ENCODE results near the gene RBPJ. TPM values are rescaled to one million over a fixed set of nuclear protein-coding genes. Genes with fewer than 3 reads are reported as not detected.

The RBPJ gene
- total and polyA plus RNA-seq, 2 of the 8 experiments (the other 6 are each of a cell fraction or from before 2014, with no cell fraction given), result 65.5 to 217 TPM

GRCh38 chr4:26331380-26331950, 10.7 kb downstream of the RBPJ start:
- FAIRE-seq, result no peak
- H3K9ac ChIP-seq (replicated peaks in 1 of 4; ENCODE audit: extremely low read depth in 1 of 4, low read depth in 3 of 4, low read length in 3 of 4), result no peak overlapping the region
- no peak overlapping the region for H3K23ac ChIP-seq (ENCODE audit: insufficient read length)
- H3K23me2 ChIP-seq (ENCODE audit: low read depth, low read length), result no peaks in the 10 kb centered on the region
- WGBS, 2 experiments (ENCODE audit: extremely low coverage in 1 of 2, insufficient coverage in 1 of 2, insufficient read length in 1 of 2, insufficient replicate concordance in 2 of 2, low coverage in 1 of 2, low lambda C conversion rate in 2 of 2, missing lambda C conversion rate in 1 of 2), result 91% methylated on average over 7 of the region's 7 CpGs; no CpG with 5 or more reads in 1 of the 2 experiments
- H3K4me3 ChIP-seq (ENCODE audit: extremely low read depth in 1 of 4, insufficient read depth in 2 of 4, low read depth in 3 of 4, low read length in 4 of 4), result peak overlapping the region in 2 of 4 experiments; percentile 5 to 38; a peak in 1 of 8 replicates
- H3K27me3 ChIP-seq (replicated peaks in 1 of 4; ENCODE audit: control insufficient read depth in 3 of 4, extremely low read depth in 1 of 4, insufficient read depth in 3 of 4, low read length in 3 of 4), result no peaks in the 10 kb centered on the region
- H3K79me1 ChIP-seq (ENCODE audit: low read depth, low read length), result peaks cover 2% of the 10 kb centered on the region
- H3K27ac ChIP-seq (ENCODE audit: low read depth, low read length), result no peak overlapping the region
- no peaks in the 10 kb centered on the region for H3K9me3 ChIP-seq (ENCODE audit: insufficient read depth in 2 of 2, low read depth in 1 of 2, low read length in 1 of 2)
- H3K56ac ChIP-seq (replicated peaks; ENCODE audit: insufficient read length, low read depth, low read length), result no peak overlapping the region
- H2BK5ac ChIP-seq (ENCODE audit: low read depth, low read length), result peak overlapping the region; percentile 21
- no peak for DNase-seq (ENCODE audit: low read depth in 1 of 2, low spot score in 2 of 2)
- no peaks in the 10 kb centered on the region for H3K36me3 ChIP-seq (ENCODE audit: control insufficient read depth in 2 of 4, insufficient read depth in 4 of 4, low read length in 3 of 4)
- no peak overlapping the region for H2AK5ac ChIP-seq (ENCODE audit: low read depth, low read length)
- H4K8ac ChIP-seq (ENCODE audit: extremely low read depth, insufficient read depth, low read length), result no peak overlapping the region
- H2BK12ac ChIP-seq (ENCODE audit: low read depth, low read length), result no peak overlapping the region
- no peak overlapping the region for H3K18ac ChIP-seq (ENCODE audit: extremely low read depth, low read length)
- no peak overlapping the region for H4K5ac ChIP-seq (ENCODE audit: insufficient read length, low read depth, low read length)
- no peak overlapping the region for H2BK20ac ChIP-seq (ENCODE audit: low read length)
- H2BK15ac ChIP-seq (ENCODE audit: low read length), result no peak overlapping the region
- no peak overlapping the region for H2AFZ ChIP-seq (ENCODE audit: low read length)
- no peak overlapping the region for H3K4ac ChIP-seq (replicated peaks; ENCODE audit: insufficient read length, low read depth, low read length)
- H4K91ac ChIP-seq (replicated peaks; ENCODE audit: insufficient read length, low read length), result no peak overlapping the region
- peak overlapping the region; percentile 60 to 71; a peak in 2 of 4 replicates for H3K4me2 ChIP-seq (ENCODE audit: insufficient read depth in 1 of 2, low read depth in 2 of 2, low read length in 2 of 2)
- H3K79me2 ChIP-seq (ENCODE audit: control insufficient read depth in 1 of 2, insufficient read depth in 2 of 2, low read length in 2 of 2), result peaks cover 77 to 98% of the 10 kb centered on the region in 2 experiments
- H3K4me1 ChIP-seq (replicated peaks in 1 of 4; ENCODE audit: control insufficient read depth in 3 of 4, insufficient read depth in 4 of 4, low read length in 3 of 4), result peaks cover 7 to 15% (median 13%) of the 10 kb centered on the region in 4 experiments; a peak in 6 of 7 replicates
- POLR2A ChIA-PET (ENCODE audit: partially characterized antibody), result interaction anchor here (1.2 to 3.3 kb wide), 4 partner anchors 8 to 15 kb away, joined by 3 to 13 read pairs (median 4); no protein-coding TSS in a partner anchor
- H2BK120ac ChIP-seq (replicated peaks; ENCODE audit: low read depth, low read length), result no peak overlapping the region
- peaks cover 32 to 42% of the 10 kb centered on the region in 2 experiments for H4K20me1 ChIP-seq (replicated peaks in 1 of 2; ENCODE audit: control insufficient read depth in 1 of 2, insufficient read depth in 2 of 2, low read length in 2 of 2)
- CTCF ChIA-PET (ENCODE audit: partially characterized antibody), result interaction anchor here (0.7 to 5.6 kb wide), 34 partner anchors 9 to 604 kb away, joined by 3 to 66 read pairs (median 5); no protein-coding TSS in a partner anchor
- H3K14ac ChIP-seq (ENCODE audit: insufficient read length), result no peak overlapping the region
- TF ChIP-seq CHD1 (IDR thresholded peaks at IDR 0.05; ENCODE audit: low read depth, low read length) (no peak), TAF7 (optimal IDR thresholded peaks at IDR 0.05; ENCODE audit: borderline replicate concordance, low read depth, low read length) (no peak), GABPA (IDR thresholded peaks at IDR 0.05; ENCODE audit: borderline replicate concordance, insufficient read depth, low read length) (no peak), POLR2AphosphoS5 (IDR thresholded peaks at IDR 0.05; ENCODE audit: low read depth, low read length) (no peak), CBX8 (IDR thresholded peaks at IDR 0.05; ENCODE audit: borderline replicate concordance, low read depth, low read length) (no peak), SP1 (IDR thresholded peaks at IDR 0.05; ENCODE audit: low read depth, low read length) (no peak), SP2 (IDR thresholded peaks at IDR 0.05; ENCODE audit: low read length) (no peak), SP4 (IDR thresholded peaks at IDR 0.05; ENCODE audit: low read length) (no peak), CREB1 (IDR thresholded peaks at IDR 0.05) (no peak), E2F6 (IDR thresholded peaks at IDR 0.05) (no peak), SIRT6 (IDR thresholded peaks at IDR 0.05; ENCODE audit: low read length) (no peak), ASH2L (IDR thresholded peaks at IDR 0.05; ENCODE audit: low read length) (no peak), CEBPB (IDR thresholded peaks at IDR 0.05; ENCODE audit: low read depth, low read length) (no peak), CTBP2 (IDR thresholded peaks at IDR 0.05; ENCODE audit: borderline replicate concordance, insufficient read depth, insufficient read length, low read length) (no peak)

All from H1 (cell line).